Neural cell (in vitro differentiated cells): ENCODE data around the gene PLXNB1. TPM values are rescaled to one million over a fixed set of nuclear protein-coding genes. Genes with fewer than 3 reads are reported as not detected.

Experiments used
- H2AFZ ChIP-seq: fragments of 200-600, 300-800 bp; sonication (generic), shearing (Covaris generic); 2 replicates; pipeline ENCODE4 v1.6.0; 2014; ENCODE audit warnings: low read depth, mild to moderate bottlenecking, antibody characterized with exemption, low read length, moderate library complexity
- H3F3A ChIP-seq: fragments of 200-600 bp; shearing (Covaris generic); 2 replicates; pipeline ENCODE4 v1.6.1; 2016; ENCODE audit warnings: mild to moderate bottlenecking, moderate library complexity, mixed read lengths, antibody characterized with exemption, low read length; ENCODE audit not compliant: insufficient read depth, poor library complexity, severe bottlenecking
- H3K27ac ChIP-seq: fragments of 200-600, 300-800 bp; sonication (generic), shearing (Covaris generic); 2 replicates; pipeline ENCODE4 v1.5.1; 2014; ENCODE audit warnings: mild to moderate bottlenecking, low read length, moderate library complexity
- H3K27me3 ChIP-seq: fragments of 300-800, 200-600 bp; sonication (generic), shearing (Covaris generic); 2 replicates; pipeline ENCODE4 v1.6.0; 2014; ENCODE audit warnings: mild to moderate bottlenecking, low read depth, low read length, moderate library complexity; ENCODE audit not compliant: insufficient read depth
- H3K36me3 ChIP-seq: fragments of 300-800, 200-600 bp; sonication (generic), shearing (Covaris generic); 2 replicates; pipeline ENCODE4 v1.5.1; 2014; ENCODE audit warnings: mild to moderate bottlenecking, antibody characterized with exemption, low read length, moderate library complexity; ENCODE audit not compliant: insufficient read depth
- H3K4me2 ChIP-seq: fragments of 300-800, 200-600 bp; sonication (generic), shearing (Covaris generic); 2 replicates; pipeline ENCODE4 v1.6.0; 2014; ENCODE audit warnings: mild to moderate bottlenecking, low read length
- H3K4me3 ChIP-seq: fragments of 300-800, 200-600 bp; sonication (generic), shearing (Covaris generic); 2 replicates; pipeline ENCODE4 v1.5.1; 2014; ENCODE audit warnings: mild to moderate bottlenecking, low read length, moderate library complexity
- H3K79me2 ChIP-seq: fragments of 200-600 bp; shearing (Covaris generic); replicated peaks from 2 replicates; pipeline ENCODE4 v1.6.0; 2014; ENCODE audit warnings: mild to moderate bottlenecking, low read length, moderate library complexity; ENCODE audit not compliant: insufficient read depth
- H3K9ac ChIP-seq: fragments of 300-800, 200-600 bp; sonication (generic), shearing (Covaris generic); 2 replicates; pipeline ENCODE4 v1.6.1; 2016; ENCODE audit warnings: mild to moderate bottlenecking, low read length, mixed read lengths
- H3K9me2 ChIP-seq: fragments of 200-600 bp; shearing (Covaris generic); 2 replicates; pipeline ENCODE4 v1.6.1; 2016; ENCODE audit warnings: mild to moderate bottlenecking, low read length, mixed read lengths; ENCODE audit not compliant: insufficient read depth
- H3K9me3 ChIP-seq: fragments of 200-600, 300-800 bp; sonication (generic), shearing (Covaris generic); 2 replicates; pipeline ENCODE4 v1.6.1; 2016; ENCODE audit warnings: mild to moderate bottlenecking, mixed run types, low read length, moderate library complexity, mixed read lengths
- H4K20me1 ChIP-seq: fragments of 200-600 bp; shearing (Covaris generic); 2 replicates; pipeline ENCODE4 v1.6.1; 2016; ENCODE audit warnings: mild to moderate bottlenecking, mixed run types; ENCODE audit not compliant: insufficient read depth
- CTCF ChIP-seq: fragments of 450-650 bp; IDR thresholded peaks from 2 replicates; pipeline ENCODE4 v1.5.1; 2014; ENCODE audit warnings: antibody characterized with exemption, mild to moderate bottlenecking, moderate library complexity; ENCODE audit not compliant: poor library complexity, severe bottlenecking
- EP300 ChIP-seq: fragments of 450-650 bp; conservative IDR thresholded peaks from 2 replicates; pipeline ENCODE4 v1.6.1; 2014; ENCODE audit warnings: antibody characterized with exemption, mild to moderate bottlenecking, moderate library complexity; ENCODE audit not compliant: poor library complexity, severe bottlenecking
- EZH2 ChIP-seq: fragments of 200-600, 300-800 bp; shearing (Covaris generic), sonication (generic); IDR thresholded peaks from 2 replicates; pipeline ENCODE4 v1.6.1; 2014; ENCODE audit warnings: antibody characterized with exemption, low read length, borderline replicate concordance, mild to moderate bottlenecking; ENCODE audit not compliant: insufficient read depth, poor library complexity, severe bottlenecking
- MXI1 ChIP-seq: fragments of 450-650 bp; conservative IDR thresholded peaks from 2 replicates; pipeline ENCODE4 v1.6.1; 2014; ENCODE audit warnings: antibody characterized with exemption, mild to moderate bottlenecking; ENCODE audit not compliant: poor library complexity, severe bottlenecking
- POLR2AphosphoS5 ChIP-seq: IDR thresholded peaks from 2 replicates; pipeline ENCODE4 v1.6.1; 2012
- RAD21 ChIP-seq: fragments of 450-650 bp; conservative IDR thresholded peaks from 2 replicates; pipeline ENCODE4 v1.6.1; 2014; ENCODE audit warnings: antibody characterized with exemption, mild to moderate bottlenecking, moderate library complexity
- REST ChIP-seq: IDR thresholded peaks from 2 replicates; pipeline ENCODE4 v1.6.1; 2012; ENCODE audit warnings: borderline replicate concordance
- SMC3 ChIP-seq: fragments of 450-650 bp; conservative IDR thresholded peaks from 2 replicates; pipeline ENCODE4 v1.6.1; 2014; ENCODE audit warnings: antibody characterized with exemption, mild to moderate bottlenecking, moderate library complexity; ENCODE audit not compliant: poor library complexity
- TAF1 ChIP-seq: IDR thresholded peaks from 2 replicates; pipeline ENCODE4 v1.6.1; 2012; ENCODE audit warnings: low read depth
- polyA plus RNA-seq: library from polyadenylated mRNA; depleted of rRNA; stranded (reverse); fragments of >200 nt; gene quantifications from 2 replicates; pipeline ENCODE4 v1.2.3, GENCODE V29; 2014

The PLXNB1 gene
- polyA plus RNA-seq, 1 donor from 2014 or later = 134 TPM

GRCh38 chr3:48419597-48419996, 10.3 kb downstream of the PLXNB1 start:
- Histone ChIP-seq H3K9me2 (no peaks in the 10 kb centered on the region), H3K36me3 (no peaks in the 10 kb centered on the region), H2AFZ (no peak overlapping the region), H3K27ac (no peak overlapping the region), H3K9ac (no peak overlapping the region), H3F3A (no peaks in the 10 kb centered on the region), H3K4me2 (no peak overlapping the region), H3K9me3 (no peaks in the 10 kb centered on the region), H3K79me2 (peaks cover 21% of the 10 kb centered on the region), H3K27me3 (no peaks in the 10 kb centered on the region), H4K20me1 (peaks cover 3% of the 10 kb centered on the region), H3K4me3 (no peak overlapping the region)
- TF ChIP-seq EZH2 = no peak
- no peak for TF ChIP-seq MXI1
- no peak for TF ChIP-seq POLR2AphosphoS5
- no peak for TF ChIP-seq REST
- no peak for TF ChIP-seq RAD21
- TF ChIP-seq SMC3 = no peak
- no peak for TF ChIP-seq EP300
- TF ChIP-seq TAF1 = no peak
- TF ChIP-seq CTCF = no peak

- H3K27ac ChIP-seq = no peak overlapping the region
- H3K4me2 ChIP-seq = no peak overlapping the region
- no peaks in the 10 kb centered on the region for H3K27me3 ChIP-seq
- TF ChIP-seq POLR2AphosphoS5 (no peak), REST (no peak), EP300 (no peak)
- no peak overlapping the region for H2AFZ ChIP-seq
- H3K79me2 ChIP-seq = peaks cover 16% of the 10 kb centered on the region
- no peaks in the 10 kb centered on the region for H3F3A ChIP-seq
- no peaks in the 10 kb centered on the region for H3K36me3 ChIP-seq
- H3K9me3 ChIP-seq = no peaks in the 10 kb centered on the region
- H3K9ac ChIP-seq = no peak overlapping the region
- no peaks in the 10 kb centered on the region for H3K9me2 ChIP-seq
- H3K4me3 ChIP-seq = no peak overlapping the region
- H4K20me1 ChIP-seq = peaks cover 3% of the 10 kb centered on the region
Observed at GRCh38 chr3:48419149-48419548, 10.7 kb downstream of the PLXNB1 start.
